ENCODE data around the gene FNDC3A. TPM values are rescaled to one million over a fixed set of nuclear protein-coding genes. Genes with fewer than 3 reads are reported as not detected.

The FNDC3A gene
- total RNA-seq, 2 donors from 2014 or later, result 48.2 to 86.3 TPM

GRCh38 chr13:49210669-49211068 is 235.0 kb downstream of the FNDC3A start:
- DNase-seq (ENCODE audit: low spot score), result no peak
- no peak overlapping the region for H3K27ac ChIP-seq
- no peak for TF ChIP-seq CTCF (IDR thresholded peaks at IDR 0.05)

GRCh38 chr13:49213539-49213938 is 237.8 kb downstream of the FNDC3A start:
- Histone ChIP-seq H3K4me3 (no peak overlapping the region), H3K27ac (no peak overlapping the region), H3K36me3 (no peaks in the 10 kb centered on the region), H3K9me3 (no peaks in the 10 kb centered on the region), H3K27me3 (replicated peaks; ENCODE audit: insufficient read depth) (no peaks in the 10 kb centered on the region), H3K4me1 (ENCODE audit: control insufficient read depth in 1 of 2, low read depth in 2 of 2) (no peaks in the 10 kb centered on the region)
- DNase-seq (ENCODE audit: low spot score), result no peak
- TF ChIP-seq CTCF (IDR thresholded peaks at IDR 0.05), result no peak
- ATAC-seq (ENCODE audit: insufficient number of reproducible peaks, low FRiP score, low read depth), result no peak

More at GRCh38 chr13:49210669-49211068, 235.0 kb downstream of the FNDC3A start:
- Histone ChIP-seq H3K36me3 (peaks cover 6% of the 10 kb centered on the region), H3K9me3 (no peaks in the 10 kb centered on the region), H3K27me3 (replicated peaks; ENCODE audit: insufficient read depth) (no peaks in the 10 kb centered on the region), H3K4me1 (ENCODE audit: control insufficient read depth in 1 of 2, low read depth in 2 of 2) (no peaks in the 10 kb centered on the region), H3K4me3 (no peak overlapping the region)
- ATAC-seq (ENCODE audit: insufficient number of reproducible peaks, low FRiP score, low read depth), result no peak

GRCh38 chr13:49213997-49214916 is 238.5 kb downstream of the FNDC3A start:
- H3K27ac ChIP-seq, result no peak overlapping the region
- no peak for DNase-seq (ENCODE audit: low spot score)
- ATAC-seq (ENCODE audit: insufficient number of reproducible peaks, low FRiP score, low read depth), result no peak

GRCh38 chr13:49214917-49215376 is 239.2 kb downstream of the FNDC3A start:
- Histone ChIP-seq H3K27ac (no peak overlapping the region), H3K4me3 (no peak overlapping the region), H3K9me3 (no peaks in the 10 kb centered on the region), H3K36me3 (no peaks in the 10 kb centered on the region), H3K4me1 (ENCODE audit: control insufficient read depth in 1 of 2, low read depth in 2 of 2) (peaks cover 0 to 4% of the 10 kb centered on the region in 2 donors), H3K27me3 (replicated peaks; ENCODE audit: insufficient read depth) (no peaks in the 10 kb centered on the region)
- ATAC-seq (ENCODE audit: insufficient number of reproducible peaks, low FRiP score, low read depth) (no peak), DNase-seq (ENCODE audit: low spot score) (no peak)
- TF ChIP-seq CTCF (IDR thresholded peaks at IDR 0.05), result no peak

More at GRCh38 chr13:49213997-49214916, 238.5 kb downstream of the FNDC3A start:
- Histone ChIP-seq H3K36me3 (no peaks in the 10 kb centered on the region), H3K27me3 (replicated peaks; ENCODE audit: insufficient read depth) (no peaks in the 10 kb centered on the region), H3K9me3 (no peaks in the 10 kb centered on the region), H3K4me1 (ENCODE audit: control insufficient read depth in 1 of 2, low read depth in 2 of 2) (no peaks in the 10 kb centered on the region), H3K4me3 (no peak overlapping the region)
- TF ChIP-seq CTCF (IDR thresholded peaks at IDR 0.05), result no peak

GRCh38 chr13:49216334-49216733 is 240.6 kb downstream of the FNDC3A start:
- H3K9me3 ChIP-seq, result no peaks in the 10 kb centered on the region
- TF ChIP-seq CTCF (IDR thresholded peaks at IDR 0.05), result no peak
- peaks cover 4% of the 10 kb centered on the region for H3K27me3 ChIP-seq (replicated peaks; ENCODE audit: insufficient read depth)
- H3K36me3 ChIP-seq, result no peaks in the 10 kb centered on the region
- H3K27ac ChIP-seq, result no peak overlapping the region
- H3K4me1 ChIP-seq (ENCODE audit: control insufficient read depth in 1 of 2, low read depth in 2 of 2), result peaks cover 5 to 17% of the 10 kb centered on the region in 2 donors
- no peak overlapping the region for H3K4me3 ChIP-seq
- DNase-seq (ENCODE audit: low spot score) (no peak), ATAC-seq (ENCODE audit: insufficient number of reproducible peaks, low FRiP score, low read depth) (no peak)
